Measurements from ENCODE around the gene STX17. TPM values are rescaled to one million over a fixed set of nuclear protein-coding genes. Genes with fewer than 3 reads are reported as not detected.
"Not testable (repeated sequence)": the region's sequence is repeated elsewhere in the genome, so short reads cannot be mapped to it uniquely, and the experiment has no call there.

Gene STX17
- total RNA-seq, 2 experiments from 2014 or later: 30.6 to 36.1 TPM

DNA sequence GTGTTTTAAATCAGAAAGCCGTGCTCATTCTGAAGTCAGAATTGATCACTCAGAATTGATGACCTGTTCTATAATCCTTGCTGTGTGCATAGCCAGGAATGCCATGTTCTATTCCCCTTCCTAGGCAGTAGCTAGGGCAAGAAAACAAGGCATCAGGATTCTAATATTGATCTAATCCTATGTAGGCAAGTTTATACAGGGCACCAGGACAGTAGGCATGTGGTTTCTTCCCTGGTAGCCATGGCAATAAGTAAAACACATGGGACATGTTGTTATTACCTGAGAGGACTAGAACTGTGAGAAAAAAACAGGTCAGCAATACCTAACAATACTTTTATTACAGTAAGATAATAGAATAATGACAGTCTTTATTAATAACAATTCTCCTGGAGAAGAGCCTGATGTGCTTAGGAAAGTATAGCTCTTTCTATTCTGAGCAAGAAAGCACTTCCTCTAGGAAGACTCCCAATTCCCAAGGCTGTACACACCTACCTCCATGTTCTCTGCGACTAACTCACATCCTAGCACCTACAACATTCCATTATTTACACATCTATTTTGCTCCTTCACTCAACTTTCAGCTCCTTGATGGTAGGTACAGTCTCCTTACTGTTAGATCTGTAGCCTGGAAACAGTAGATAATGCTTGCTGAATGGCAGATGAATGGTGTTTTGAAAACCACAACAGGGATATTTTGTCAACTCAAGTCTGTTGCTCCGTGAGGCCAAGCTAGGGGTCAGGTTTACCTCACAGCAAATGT, 70.8 kb downstream of the STX17 start:
- Mint-ChIP-seq H3K4me1 (ENCODE audit: low read depth) (no peaks in the 10 kb centered on the region), H3K9me3 (no peaks in the 10 kb centered on the region), H3K4me3 (no peak overlapping the region), H3K27me3 (no peaks in the 10 kb centered on the region), H3K36me3 (peaks cover 5% of the 10 kb centered on the region), H3K27ac (no peak overlapping the region)
- intact Hi-C loops (cut with micrococcal nuclease): no loop called here
- CTCF ChIA-PET: interaction anchor here (0.6 kb wide), 1 partner anchor 621 kb away, joined by 3 read pairs; no protein-coding TSS in a partner anchor
- POLR2A ChIA-PET: no interaction called here
- DNase-seq: no peak

DNA sequence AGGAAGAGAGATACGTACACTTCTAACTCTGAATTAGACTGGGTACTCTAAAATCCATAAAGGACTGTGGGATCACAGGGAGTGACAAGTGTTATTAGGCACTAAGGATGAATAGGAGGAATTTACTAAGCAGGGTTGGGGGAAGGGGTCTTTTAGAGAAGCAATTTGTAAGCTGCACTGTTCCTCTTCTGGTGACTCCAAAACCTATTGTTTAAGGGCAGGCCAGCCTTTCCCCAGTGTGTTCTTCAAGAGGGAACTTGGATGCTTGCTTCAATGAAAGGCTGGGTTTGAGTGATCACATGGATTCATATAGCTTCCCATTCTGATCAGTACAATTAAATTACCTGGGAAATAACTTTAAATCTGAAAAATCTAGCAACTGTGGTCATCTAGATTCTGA, 71.8 kb downstream of the STX17 start:
- H3K36me3 Mint-ChIP-seq: peaks cover 4% of the 10 kb centered on the region
- no peak overlapping the region for H3K27ac Mint-ChIP-seq
- CTCF ChIA-PET: interaction anchor here (0.8 kb wide), 1 partner anchor 28 kb away, joined by 3 read pairs; no protein-coding TSS in a partner anchor
- DNase-seq: no peak
- no peaks in the 10 kb centered on the region for H3K4me1 Mint-ChIP-seq (ENCODE audit: low read depth)
- H3K4me3 Mint-ChIP-seq: no peak overlapping the region
- no peaks in the 10 kb centered on the region for H3K9me3 Mint-ChIP-seq
- POLR2A ChIA-PET: no interaction called here
- intact Hi-C loops (cut with micrococcal nuclease): no loop called here
- H3K27me3 Mint-ChIP-seq: no peaks in the 10 kb centered on the region

DNA sequence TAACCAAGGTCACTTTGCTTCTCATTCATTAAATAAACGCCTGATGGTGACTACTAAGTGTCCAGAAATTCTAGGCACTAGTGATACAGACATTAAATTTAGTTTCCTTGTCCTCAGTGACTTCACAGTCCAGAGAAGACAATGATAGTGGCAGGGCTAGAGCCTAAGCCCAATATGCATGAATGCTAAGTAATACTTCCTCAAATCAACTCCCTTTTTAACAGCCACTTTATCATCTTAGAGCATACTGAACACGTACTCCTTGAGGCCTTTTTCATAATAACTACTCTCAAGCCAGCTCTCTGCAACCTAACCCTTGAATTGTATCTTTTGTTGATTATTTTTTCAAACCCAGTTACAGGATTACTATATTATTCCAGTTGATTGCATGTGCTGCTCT, 74.1 kb downstream of the STX17 start:
- Mint-ChIP-seq H3K27me3 (no peaks in the 10 kb centered on the region), H3K27ac (no peak overlapping the region), H3K4me1 (ENCODE audit: low read depth) (no peaks in the 10 kb centered on the region), H3K36me3 (peaks cover 6% of the 10 kb centered on the region), H3K9me3 (no peaks in the 10 kb centered on the region), H3K4me3 (no peak overlapping the region)
- no peak for DNase-seq
- intact Hi-C loops (cut with micrococcal nuclease): no loop called here
- ChIA-PET POLR2A (no interaction called here), CTCF (no interaction called here)

DNA sequence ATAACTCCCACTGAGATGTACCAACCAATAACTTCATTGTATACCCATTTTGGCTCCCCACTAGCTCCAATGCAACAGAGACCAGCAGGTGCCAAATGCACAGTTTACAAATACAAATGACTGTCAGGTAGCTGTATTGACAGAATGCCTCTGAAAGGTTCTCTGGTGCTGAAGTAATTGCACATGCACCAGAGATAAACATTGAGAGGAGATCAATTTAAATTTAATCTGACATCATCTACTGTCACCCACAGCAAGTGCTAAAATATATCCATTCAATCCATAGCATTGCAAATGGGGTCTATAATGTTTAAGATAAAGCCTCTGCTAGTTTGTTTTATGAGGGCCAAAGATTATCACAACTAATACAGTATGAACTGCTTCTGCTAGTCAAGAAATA, 80.2 kb downstream of the STX17 start:
- ChIA-PET CTCF (no interaction called here), POLR2A (no interaction called here)
- Mint-ChIP-seq H3K4me1 (ENCODE audit: low read depth) (no peaks in the 10 kb centered on the region), H3K27ac (no peak overlapping the region), H3K4me3 (no peak overlapping the region), H3K27me3 (no peaks in the 10 kb centered on the region), H3K9me3 (peaks cover 27% of the 10 kb centered on the region), H3K36me3 (peaks cover 36% of the 10 kb centered on the region)
- DNase-seq: no peak
- intact Hi-C loops (cut with micrococcal nuclease): no loop called here

DNA sequence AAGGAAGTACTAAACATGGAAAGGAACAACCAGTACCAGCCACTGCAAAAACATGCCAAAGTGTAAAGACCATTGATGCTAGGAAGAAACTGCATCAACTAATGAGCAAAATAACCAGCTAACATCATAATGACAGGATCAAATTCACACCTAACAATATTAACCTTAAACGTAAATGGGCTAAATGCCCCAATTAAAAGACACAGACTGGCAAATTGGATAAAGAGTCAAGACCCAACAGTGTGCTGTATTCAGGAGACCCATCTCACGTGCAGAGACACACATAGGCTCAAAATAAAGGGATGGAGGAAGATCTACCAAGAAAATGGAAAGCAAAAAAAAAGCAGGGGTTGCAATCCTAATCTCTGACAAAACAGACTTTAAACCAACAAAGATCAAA, 84.1 kb downstream of the STX17 start:
- intact Hi-C loops (cut with micrococcal nuclease); H3K4me3 Mint-ChIP-seq; H3K4me1 Mint-ChIP-seq (ENCODE audit: low read depth); DNase-seq; H3K27ac Mint-ChIP-seq; POLR2A ChIA-PET; H3K27me3 Mint-ChIP-seq; CTCF ChIA-PET: not testable (repeated sequence)
- Mint-ChIP-seq H3K36me3 (peaks cover 68% of the 10 kb centered on the region), H3K9me3 (peaks cover 52% of the 10 kb centered on the region)

DNA sequence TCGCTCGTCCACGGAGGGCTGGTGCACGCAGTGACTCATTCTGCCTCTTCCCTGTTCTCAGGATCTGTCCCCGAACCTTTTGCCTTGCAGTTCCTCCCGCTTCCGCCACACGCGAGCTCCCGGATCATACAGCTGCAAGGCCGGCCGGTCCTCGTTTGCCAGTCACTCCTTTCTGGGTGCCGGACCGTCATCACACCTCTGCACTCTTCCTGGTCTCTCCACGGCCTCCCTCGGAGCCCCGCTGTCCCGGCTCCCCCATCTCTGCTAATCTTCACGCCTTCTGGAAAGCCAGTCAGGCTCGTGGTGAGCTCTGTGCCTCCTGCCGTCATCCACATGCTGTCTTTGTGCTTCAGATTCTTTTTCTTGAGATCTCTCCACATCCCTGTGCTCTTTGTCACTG, 91.8 kb downstream of the STX17 start:
- ChIA-PET POLR2A (no interaction called here), CTCF (interaction anchor here (1.0 kb wide), 1 partner anchor 174 kb away, joined by 3 read pairs; no protein-coding TSS in a partner anchor)
- Mint-ChIP-seq H3K9me3 (peaks cover 22% of the 10 kb centered on the region), H3K36me3 (peaks cover 50% of the 10 kb centered on the region), H3K4me3 (no peak overlapping the region), H3K27me3 (no peaks in the 10 kb centered on the region), H3K27ac (no peak overlapping the region), H3K4me1 (ENCODE audit: low read depth) (no peaks in the 10 kb centered on the region)
- DNase-seq: no peak
- intact Hi-C loops (cut with micrococcal nuclease): no loop called here

DNA sequence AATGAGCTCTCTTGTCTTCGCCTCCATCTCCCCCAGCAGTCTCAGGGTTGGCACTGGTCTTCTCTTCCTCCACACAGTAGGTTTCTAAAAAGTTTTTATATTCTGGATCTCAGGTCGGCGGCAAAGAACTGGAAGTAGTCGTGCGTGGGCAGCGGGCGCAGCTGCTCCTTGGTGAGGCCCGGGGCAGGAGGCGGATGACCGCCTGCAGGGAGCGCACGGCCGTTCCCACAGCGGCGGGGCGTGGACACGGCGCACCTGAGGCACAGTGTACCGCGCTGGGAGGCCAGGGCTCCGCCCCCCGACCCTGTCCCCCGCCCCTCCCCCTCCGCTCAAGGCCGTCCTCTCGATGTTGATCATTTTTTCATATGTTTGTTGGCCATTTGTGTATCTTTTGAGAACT, 92.4 kb downstream of the STX17 start:
- Mint-ChIP-seq H3K27ac (no peak overlapping the region), H3K27me3 (no peaks in the 10 kb centered on the region), H3K9me3 (peaks cover 18% of the 10 kb centered on the region), H3K4me1 (ENCODE audit: low read depth) (no peaks in the 10 kb centered on the region), H3K36me3 (peaks cover 51% of the 10 kb centered on the region), H3K4me3 (no peak overlapping the region)
- intact Hi-C loops (cut with micrococcal nuclease): no loop called here
- no peak for DNase-seq
- ChIA-PET CTCF (no interaction called here), POLR2A (no interaction called here)

DNA sequence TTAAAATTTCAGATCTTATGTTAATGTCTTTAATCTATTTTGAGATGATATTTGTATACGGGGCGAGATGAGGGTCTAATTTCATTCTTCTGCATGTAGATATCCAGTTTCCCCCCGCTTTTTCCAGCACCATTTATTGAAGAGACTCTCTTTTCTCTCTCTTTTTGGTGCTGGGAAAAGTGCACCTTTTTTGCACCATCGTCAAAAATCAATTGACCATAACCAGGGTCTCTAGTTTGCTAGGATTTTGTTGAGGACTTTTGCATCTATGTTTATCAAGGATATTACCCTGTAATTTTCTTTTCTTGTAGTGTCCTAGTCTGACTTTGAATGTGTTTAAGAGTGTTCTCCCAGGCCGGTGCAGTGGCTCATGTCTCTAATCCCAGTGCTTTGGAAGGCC, 93.3 kb downstream of the STX17 start:
- ChIA-PET CTCF (no interaction called here), POLR2A (no interaction called here)
- H3K36me3 Mint-ChIP-seq: peaks cover 47% of the 10 kb centered on the region

DNA sequence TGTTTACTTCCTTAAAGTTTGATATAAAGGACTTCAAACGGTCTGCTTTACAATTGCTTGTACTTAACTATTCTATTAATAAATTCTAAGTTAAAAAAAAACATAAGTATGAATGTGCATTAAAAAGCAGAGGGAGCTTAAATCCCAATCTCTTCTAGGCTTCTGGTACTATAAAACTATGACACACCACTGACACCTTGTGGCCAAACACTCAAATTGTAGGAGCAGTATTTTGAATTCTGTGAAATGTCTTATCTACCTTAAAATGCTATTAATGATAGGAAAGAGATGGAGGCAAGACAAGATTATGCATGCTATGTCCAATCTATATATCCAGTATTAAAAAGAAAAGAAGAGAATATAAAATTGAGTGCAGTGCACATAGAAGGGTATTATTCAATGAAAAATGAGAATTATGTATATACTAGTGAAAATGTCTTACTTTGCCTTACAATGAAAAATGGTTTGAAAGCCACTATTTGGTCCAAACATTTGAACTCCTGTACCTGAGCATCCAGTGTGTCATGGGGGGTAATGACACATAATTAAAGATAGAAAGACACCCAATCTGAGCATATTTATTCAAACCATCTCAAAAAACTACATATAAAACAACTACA, 104.7 kb downstream of the STX17 start:
- Mint-ChIP-seq H3K27me3 (no peaks in the 10 kb centered on the region), H3K4me1 (ENCODE audit: low read depth) (no peaks in the 10 kb centered on the region), H3K4me3 (no peak overlapping the region), H3K9me3 (peaks cover 8% of the 10 kb centered on the region), H3K27ac (no peak overlapping the region), H3K36me3 (peaks cover 43% of the 10 kb centered on the region)
- DNase-seq: peak; percentile 20
- ChIA-PET CTCF (interaction anchor here (0.6 to 2.7 kb wide), 23 partner anchors 11 to 848 kb away, joined by 3 to 15 read pairs (median 4); partner anchors contain the start of gene STX17), POLR2A (no interaction called here)
- intact Hi-C loops (cut with micrococcal nuclease): loop anchor here (1.0 to 5.0 kb wide), 5 partner anchors 187 to 829 kb away; no protein-coding TSS in a partner anchor

More for the DNA sequence above, 93.3 kb downstream of the STX17 start:
- no peaks in the 10 kb centered on the region for H3K4me1 Mint-ChIP-seq (ENCODE audit: low read depth)
- H3K9me3 Mint-ChIP-seq: peaks cover 10% of the 10 kb centered on the region
- no peak overlapping the region for H3K27ac Mint-ChIP-seq
- H3K27me3 Mint-ChIP-seq: no peaks in the 10 kb centered on the region
- DNase-seq: no peak
- H3K4me3 Mint-ChIP-seq: no peak overlapping the region
- intact Hi-C loops (cut with micrococcal nuclease): no loop called here

DNA sequence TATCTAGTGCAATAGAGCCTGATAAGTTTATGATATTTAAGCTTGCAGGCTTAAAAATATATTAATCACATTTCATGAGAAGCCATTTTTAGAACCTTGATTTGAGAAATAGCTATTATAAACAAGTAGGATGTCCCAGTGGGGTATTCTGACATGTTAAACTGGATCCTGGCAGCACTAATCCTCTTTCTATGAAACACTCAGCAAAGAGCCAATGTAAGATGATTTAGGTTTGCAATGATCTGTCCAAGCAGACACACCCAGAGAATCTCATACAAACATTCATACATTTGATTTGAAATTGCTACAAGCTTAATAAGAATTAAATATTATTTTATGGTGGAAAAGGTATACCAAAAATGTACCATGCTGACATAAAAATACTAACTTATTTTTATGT, 105.8 kb downstream of the STX17 start:
- H3K9me3 Mint-ChIP-seq: peaks cover 8% of the 10 kb centered on the region

DNA sequence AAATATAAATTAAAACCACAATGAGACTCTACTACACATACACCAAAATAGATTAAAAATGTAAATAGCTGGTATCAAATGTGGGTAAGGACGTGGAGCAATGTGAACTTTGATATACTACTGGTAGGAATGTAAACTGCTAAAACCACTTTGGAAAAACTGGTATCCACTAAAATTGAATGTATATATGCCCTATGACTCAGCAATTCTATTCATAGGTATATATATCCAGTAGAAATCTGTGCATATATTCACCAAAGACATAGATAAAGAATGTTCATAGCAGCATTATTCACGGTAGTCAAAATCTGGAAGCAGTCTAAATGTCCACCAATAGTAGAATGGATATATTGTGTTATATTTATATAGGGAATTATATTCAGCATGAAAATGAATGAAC, 107.1 kb downstream of the STX17 start:
- CTCF ChIA-PET: interaction anchor here (1.0 to 2.7 kb wide), 5 partner anchors 203 to 829 kb away, joined by 3 to 15 read pairs (median 3); no protein-coding TSS in a partner anchor
- no peak overlapping the region for H3K27ac Mint-ChIP-seq

More for the DNA sequence above, 105.8 kb downstream of the STX17 start:
- Mint-ChIP-seq H3K36me3 (peaks cover 43% of the 10 kb centered on the region), H3K27me3 (no peaks in the 10 kb centered on the region), H3K27ac (no peak overlapping the region), H3K4me3 (no peak overlapping the region), H3K4me1 (ENCODE audit: low read depth) (no peaks in the 10 kb centered on the region)
- CTCF ChIA-PET: interaction anchor here (1.2 to 2.7 kb wide), 7 partner anchors 10 to 849 kb away, joined by 3 to 15 read pairs (median 4); no protein-coding TSS in a partner anchor
- DNase-seq: no peak
- intact Hi-C loops (cut with micrococcal nuclease): loop anchor here (5.0 kb wide), 2 partner anchors 585 to 830 kb away; no protein-coding TSS in a partner anchor
- POLR2A ChIA-PET: no interaction called here

DNA sequence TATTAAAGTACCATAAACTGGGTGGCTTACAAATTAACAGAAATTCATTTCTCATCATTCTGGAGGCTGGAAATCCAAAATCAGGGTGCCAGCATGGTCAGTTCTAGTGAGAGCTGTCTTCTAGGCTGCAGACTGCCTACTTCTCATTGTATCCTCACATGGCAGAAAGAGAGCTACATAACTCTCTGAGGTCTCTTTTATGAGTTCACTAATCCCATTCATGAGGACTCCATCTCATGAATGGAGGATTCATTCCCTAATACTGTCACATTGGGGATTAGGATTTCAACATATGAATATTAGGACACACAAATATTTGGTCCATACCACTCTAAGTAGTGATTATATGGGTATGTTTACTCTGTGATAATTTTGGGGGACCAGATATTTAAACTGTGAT, 108.4 kb downstream of the STX17 start:
- H3K9me3 Mint-ChIP-seq: peaks cover 8% of the 10 kb centered on the region
- DNase-seq: no peak
- ChIA-PET CTCF (no interaction called here), POLR2A (no interaction called here)
- no peak overlapping the region for H3K27ac Mint-ChIP-seq
- H3K36me3 Mint-ChIP-seq: peaks cover 42% of the 10 kb centered on the region
- no peaks in the 10 kb centered on the region for H3K27me3 Mint-ChIP-seq
- H3K4me3 Mint-ChIP-seq: no peak overlapping the region
- intact Hi-C loops (cut with micrococcal nuclease): loop anchor here (5.0 kb wide), 2 partner anchors 582 to 833 kb away; no protein-coding TSS in a partner anchor
- no peaks in the 10 kb centered on the region for H3K4me1 Mint-ChIP-seq (ENCODE audit: low read depth)

More for the DNA sequence above, 107.1 kb downstream of the STX17 start:
- no peak for DNase-seq
- intact Hi-C loops (cut with micrococcal nuclease): loop anchor here (5.0 kb wide), 2 partner anchors 584 to 831 kb away; no protein-coding TSS in a partner anchor
- no peaks in the 10 kb centered on the region for H3K27me3 Mint-ChIP-seq
- POLR2A ChIA-PET: no interaction called here
- peaks cover 8% of the 10 kb centered on the region for H3K9me3 Mint-ChIP-seq
- no peaks in the 10 kb centered on the region for H3K4me1 Mint-ChIP-seq (ENCODE audit: low read depth)
- peaks cover 38% of the 10 kb centered on the region for H3K36me3 Mint-ChIP-seq
- no peak overlapping the region for H3K4me3 Mint-ChIP-seq
